Activated T-helper 17 cell treated with anti-CD3 and anti-CD28 coated beads, Interleukin-2, amount 50 U/mL, for 72 hours (primary cell): ENCODE measurements around the gene ZNF844. TPM values are rescaled to one million over a fixed set of nuclear protein-coding genes. Genes with fewer than 3 reads are reported as not detected.

Source experiments
- ATAC-seq: fragments of 150-1000 bp; cut with Tn5 transposase; replicated peaks from 2 replicates; pipeline ENCODE4 v1.10.0; 2021; ENCODE audit warnings: mild to moderate bottlenecking, moderate library complexity
- H3K27ac Mint-ChIP-seq: one replicate; pipeline ENCODE4 v1.8.0; 2022; ENCODE audit warnings: mixed read lengths
- H3K27me3 Mint-ChIP-seq: one replicate; pipeline ENCODE4 v1.8.0; 2022; ENCODE audit warnings: mixed read lengths
- H3K36me3 Mint-ChIP-seq: one replicate; pipeline ENCODE4 v1.8.0; 2022; ENCODE audit warnings: low read depth, mild to moderate bottlenecking, mixed read lengths
- H3K4me1 Mint-ChIP-seq: one replicate; pipeline ENCODE4 v1.8.0; 2022; ENCODE audit warnings: mixed read lengths
- H3K4me3 Mint-ChIP-seq: one replicate; pipeline ENCODE4 v1.8.0; 2022; ENCODE audit warnings: mild to moderate bottlenecking, mixed read lengths
- H3K9me3 Mint-ChIP-seq: one replicate; pipeline ENCODE4 v1.8.0; 2022; ENCODE audit warnings: mixed read lengths
- total RNA-seq, 2 donors: library from RNA; stranded (reverse); gene quantifications; one replicate each; pipeline ENCODE4 v1.2.3, GENCODE V29; 2022

Gene ZNF844
- 1 to 10 TPM; 1.8 to 3.1 TPM for total RNA-seq

- peak; percentile 98 for ATAC-seq
- no peaks in the 10 kb centered on the region for H3K27me3 Mint-ChIP-seq
- peak within 1 kb of the TSS; percentile 77 for H3K4me3 Mint-ChIP-seq
- peak within 1 kb of the TSS; percentile 73 for H3K27ac Mint-ChIP-seq
- H3K9me3 Mint-ChIP-seq: no peaks in the 10 kb centered on the region
- no peaks in the 10 kb centered on the region for H3K4me1 Mint-ChIP-seq
- H3K36me3 Mint-ChIP-seq: peaks cover 13% of the 10 kb centered on the region
These were observed at the start of gene ZNF844 for GRCh38 chr19:12064590-12065538. ZNF844 (plus strand) TSS chr19:12064731; CDS start chr19:12064874, 143 bp downstream.

- Mint-ChIP-seq H3K27ac (no peak overlapping the region), H3K4me3 (no peak overlapping the region), H3K4me1 (no peaks in the 10 kb centered on the region), H3K9me3 (peaks cover 29% of the 10 kb centered on the region), H3K36me3 (peaks cover 79% of the 10 kb centered on the region), H3K27me3 (no peaks in the 10 kb centered on the region)
- no peak for ATAC-seq
These were observed 49.3 kb upstream of the ZNF844 start for GRCh38 chr19:12015015-12015752.

DNA sequence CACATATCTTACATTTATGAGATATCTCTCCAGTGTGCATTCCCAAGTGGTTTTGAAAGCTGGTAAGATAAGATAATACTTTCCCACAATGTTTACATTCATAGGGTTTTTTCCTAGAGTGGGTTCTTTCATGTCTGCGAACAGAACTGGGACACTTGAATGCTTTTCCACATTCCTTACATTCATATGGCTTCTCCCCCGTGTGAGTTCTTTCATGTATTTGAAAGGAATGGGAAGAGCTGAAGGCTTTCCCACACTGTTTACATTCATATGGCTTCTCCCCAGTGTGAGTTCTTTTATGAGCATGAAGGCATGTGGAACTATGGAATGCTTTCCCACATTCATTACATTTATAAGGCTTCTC lies 48.8 kb upstream of the ZNF844 start:
- Mint-ChIP-seq H3K27me3 (no peaks in the 10 kb centered on the region), H3K9me3 (peaks cover 29% of the 10 kb centered on the region), H3K4me3 (no peak overlapping the region), H3K4me1 (no peaks in the 10 kb centered on the region), H3K27ac (no peak overlapping the region), H3K36me3 (peaks cover 76% of the 10 kb centered on the region)
- no peak for ATAC-seq

DNA sequence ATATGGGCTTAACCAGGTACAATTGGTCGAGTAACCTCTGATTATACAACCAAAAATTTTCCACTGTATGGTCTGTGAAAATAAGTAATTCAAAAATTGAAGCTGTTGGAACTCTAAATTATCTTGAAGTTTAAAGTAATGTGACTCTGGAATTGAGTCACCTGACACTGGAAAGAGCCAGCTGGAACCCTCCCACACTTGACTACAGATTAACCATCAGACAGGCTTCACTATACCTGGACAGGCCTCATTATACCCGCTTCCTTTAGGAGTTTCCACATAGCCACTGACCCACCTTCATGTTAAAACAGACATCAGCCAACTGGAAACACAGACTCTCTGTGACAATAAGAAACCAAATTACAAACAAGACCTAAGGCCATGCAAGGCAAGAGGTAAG lies 30.3 kb upstream of the ZNF844 start:
- ATAC-seq: no peak
- no peaks in the 10 kb centered on the region for H3K27me3 Mint-ChIP-seq
- H3K27ac Mint-ChIP-seq: no peak overlapping the region
- peak overlapping the region; percentile 55 for H3K4me3 Mint-ChIP-seq
- H3K36me3 Mint-ChIP-seq: no peaks in the 10 kb centered on the region
- peaks cover 4% of the 10 kb centered on the region for H3K4me1 Mint-ChIP-seq
- H3K9me3 Mint-ChIP-seq: peaks cover 5% of the 10 kb centered on the region

GRCh38 chr19:12034620-12035019 lies 29.9 kb upstream of the ZNF844 start:
- Mint-ChIP-seq H3K9me3 (peaks cover 5% of the 10 kb centered on the region), H3K4me3 (peak overlapping the region; percentile 55), H3K27ac (no peak overlapping the region), H3K36me3 (no peaks in the 10 kb centered on the region), H3K4me1 (peaks cover 4% of the 10 kb centered on the region), H3K27me3 (no peaks in the 10 kb centered on the region)
- ATAC-seq: no peak

- Mint-ChIP-seq H3K9me3 (peaks cover 5% of the 10 kb centered on the region), H3K4me1 (peaks cover 4% of the 10 kb centered on the region), H3K4me3 (peak within 1 kb of the TSS; percentile 69), H3K27me3 (no peaks in the 10 kb centered on the region), H3K27ac (peak within 1 kb of the TSS; percentile 23), H3K36me3 (no peaks in the 10 kb centered on the region)
- ATAC-seq: peak; percentile 99
These were observed 29.0 kb upstream of the ZNF844 start, which contains the start of gene ZNF433 for GRCh38 chr19:12035220-12036172. ZNF433 (minus strand) TSS chr19:12035679; CDS start chr19:12035539, 140 bp downstream.

- H3K36me3 Mint-ChIP-seq: peaks cover 5% of the 10 kb centered on the region
- H3K4me1 Mint-ChIP-seq: no peaks in the 10 kb centered on the region
- no peaks in the 10 kb centered on the region for H3K27me3 Mint-ChIP-seq
- no peak overlapping the region for H3K4me3 Mint-ChIP-seq
- no peak overlapping the region for H3K27ac Mint-ChIP-seq
- peaks cover 19% of the 10 kb centered on the region for H3K9me3 Mint-ChIP-seq
- ATAC-seq: no peak
These were observed 21.6 kb upstream of the ZNF844 start for GRCh38 chr19:12042893-12043292.

GRCh38 chr19:12043752-12044422 lies 20.6 kb upstream of the ZNF844 start:
- H3K27me3 Mint-ChIP-seq: no peaks in the 10 kb centered on the region
- H3K4me1 Mint-ChIP-seq: no peaks in the 10 kb centered on the region
- no peak for ATAC-seq
- H3K27ac Mint-ChIP-seq: no peak overlapping the region
- no peak overlapping the region for H3K4me3 Mint-ChIP-seq
- H3K36me3 Mint-ChIP-seq: peaks cover 5% of the 10 kb centered on the region
- peaks cover 19% of the 10 kb centered on the region for H3K9me3 Mint-ChIP-seq

DNA sequence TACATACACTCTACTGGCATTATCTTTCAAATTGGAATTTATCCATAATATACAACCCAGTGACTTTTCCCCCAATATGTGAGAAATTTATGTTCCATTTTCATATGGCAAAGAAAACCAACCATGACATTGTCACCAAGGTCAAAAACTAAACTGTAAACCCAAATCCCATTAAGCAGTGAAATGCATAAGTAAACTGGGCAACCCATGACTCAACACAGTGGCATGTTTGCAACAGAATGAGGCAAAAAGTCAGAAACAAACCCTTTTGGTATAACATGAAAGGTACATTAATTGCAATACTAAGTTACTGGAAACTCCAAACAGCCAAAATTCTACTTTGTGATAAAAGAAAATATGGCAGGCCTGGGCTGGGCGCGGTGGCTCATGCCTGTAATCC lies 16.7 kb upstream of the ZNF844 start:
- ATAC-seq: no peak

GRCh38 chr19:12052091-12052496 lies 12.4 kb upstream of the ZNF844 start:
- Mint-ChIP-seq H3K36me3 (no peaks in the 10 kb centered on the region), H3K27ac (no peak overlapping the region), H3K9me3 (no peaks in the 10 kb centered on the region), H3K4me1 (peaks cover 5% of the 10 kb centered on the region), H3K4me3 (peak overlapping the region; percentile 74), H3K27me3 (peaks cover 3% of the 10 kb centered on the region)
- no peak for ATAC-seq

More for the DNA sequence above, 16.7 kb upstream of the ZNF844 start:
- Mint-ChIP-seq H3K27me3 (peaks cover 3% of the 10 kb centered on the region), H3K4me3 (no peak overlapping the region), H3K9me3 (peaks cover 16% of the 10 kb centered on the region), H3K4me1 (peaks cover 5% of the 10 kb centered on the region), H3K36me3 (peaks cover 5% of the 10 kb centered on the region), H3K27ac (no peak overlapping the region)

DNA sequence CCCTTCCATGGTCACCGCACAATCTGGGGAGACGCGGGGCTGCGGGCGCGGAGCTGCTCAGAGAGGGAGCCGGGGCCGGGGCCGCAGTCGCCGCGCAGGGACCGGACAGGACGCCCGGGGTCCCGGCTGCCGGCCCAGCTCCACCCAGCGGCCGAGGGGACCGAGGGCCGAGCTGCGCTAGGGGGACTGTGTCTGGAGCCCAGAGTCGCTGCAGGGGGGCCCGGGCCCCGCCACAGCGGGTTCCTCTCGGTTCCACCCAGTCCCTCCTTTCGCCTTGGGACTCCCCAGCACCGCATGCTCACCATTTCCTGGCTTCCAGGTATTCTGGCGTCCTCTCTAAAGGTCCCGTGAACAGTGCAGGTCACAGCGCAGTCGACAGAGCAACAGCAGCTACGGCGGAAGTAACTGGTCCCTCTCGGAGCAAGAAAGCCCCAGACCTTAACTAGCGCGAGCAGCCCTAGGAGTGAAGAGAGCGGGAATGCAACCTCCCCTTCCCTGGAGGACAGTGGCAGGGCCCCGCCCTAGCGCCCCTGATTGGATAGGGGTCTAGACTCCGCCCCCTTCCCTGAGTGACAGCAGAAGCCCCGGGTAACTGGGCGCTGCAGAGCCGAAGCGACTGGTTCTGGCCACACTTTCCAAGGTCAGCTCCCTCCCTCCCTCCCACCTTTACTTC lies 11.9 kb upstream of the ZNF844 start, which contains the start of gene ZNF878:
ZNF878 (minus strand) TSS at position 465 of the 673 bp plus-strand sequence; CDS start at position 305, 160 bp downstream.
- no peak within 1 kb of the TSS for H3K27ac Mint-ChIP-seq
- H3K9me3 Mint-ChIP-seq: no peaks in the 10 kb centered on the region
- H3K4me1 Mint-ChIP-seq: peaks cover 5% of the 10 kb centered on the region
- H3K36me3 Mint-ChIP-seq: no peaks in the 10 kb centered on the region
- peaks cover 3% of the 10 kb centered on the region for H3K27me3 Mint-ChIP-seq
- H3K4me3 Mint-ChIP-seq: peak within 1 kb of the TSS; percentile 74
- ATAC-seq: peak; percentile 94

- Mint-ChIP-seq H3K27me3 (peaks cover 3% of the 10 kb centered on the region), H3K36me3 (no peaks in the 10 kb centered on the region), H3K4me1 (peaks cover 5% of the 10 kb centered on the region), H3K27ac (no peak overlapping the region), H3K4me3 (no peak overlapping the region), H3K9me3 (no peaks in the 10 kb centered on the region)
- no peak for ATAC-seq
These were observed 8.7 kb upstream of the ZNF844 start for GRCh38 chr19:12055784-12056183.
